SK-N-SH (cell line): ENCODE results near the gene ARL14EP. TPM values are rescaled to one million over a fixed set of nuclear protein-coding genes. Genes with fewer than 3 reads are reported as not detected.
A peak's percentile ranks its signal among the peaks of the same experiment; 100 is the strongest.

Source experiments
- CTCF ChIP-seq: fragments of 200-600 bp; sonication (generic); IDR thresholded peaks from 2 replicates; pipeline ENCODE4 v1.6.1; 2017; ENCODE audit warnings: antibody characterized with exemption, mild to moderate bottlenecking, moderate library complexity
- EP300 ChIP-seq, 2 experiments: IDR thresholded peaks; 2 replicates each; pipeline versions ENCODE4 v1.4.0 to v1.6.1; 2012; ENCODE audit warnings: borderline replicate concordance in 1 of 2, low read depth in 1 of 2, low read length in 1 of 2
- GATA2 ChIP-seq: sonication (generic); formaldehyde crosslinking; IDR thresholded peaks from 2 replicates; pipeline ENCODE4 v1.5.0; 2020; ENCODE audit warnings: mild to moderate bottlenecking, missing genetic modification reagents
- IRF3 ChIP-seq: fragments of 150-350 bp; IDR thresholded peaks from 2 replicates; pipeline ENCODE4 v1.6.1; 2016; ENCODE audit warnings: mild to moderate bottlenecking, low read depth, low read length
- MAX ChIP-seq: IDR thresholded peaks from 2 replicates; pipeline ENCODE4 v1.4.0; 2012; ENCODE audit warnings: low read depth
- MEF2A ChIP-seq: IDR thresholded peaks from 2 replicates; pipeline ENCODE4 v1.4.0; 2012; ENCODE audit warnings: low read depth, borderline replicate concordance
- MXI1 ChIP-seq: IDR thresholded peaks from 2 replicates; pipeline ENCODE4 v1.6.1; 2012; ENCODE audit warnings: mild to moderate bottlenecking, low read depth, low read length, improper control_type of control experiment
- NRF1 ChIP-seq: IDR thresholded peaks from 2 replicates; pipeline ENCODE4 v1.6.1; 2012; ENCODE audit warnings: low read depth, mild to moderate bottlenecking, low read length
- PBX3 ChIP-seq: IDR thresholded peaks from 2 replicates; pipeline ENCODE4; 2012
- REST ChIP-seq: IDR thresholded peaks from 2 replicates; pipeline ENCODE4 v1.6.1; 2012; ENCODE audit warnings: mild to moderate bottlenecking, low read depth, low read length, moderate library complexity
- RFX5 ChIP-seq: IDR thresholded peaks from 2 replicates; pipeline ENCODE4 v1.6.1; 2012; ENCODE audit warnings: mild to moderate bottlenecking, improper control_type of control experiment, low read length
- YY1 ChIP-seq: IDR thresholded peaks from 2 replicates; pipeline ENCODE4 v1.4.0; 2012; ENCODE audit warnings: low read depth, mild to moderate bottlenecking
- polyA plus RNA-seq, 3 experiments: library from polyadenylated mRNA; depleted of rRNA; stranded (reverse); fragments of >200 nt; gene quantifications; 2 replicates each; pipeline ENCODE4 v1.2.3, GENCODE V29; 2012

The ARL14EP gene
- polyA plus RNA-seq, 1 of the 3 experiments (the other 2 are of a cell fraction), result 7.0 TPM

GRCh38 chr11:30346068-30346688, 23.3 kb downstream of the ARL14EP start (continued):
- TF ChIP-seq CTCF (peak; percentile 74), MXI1 (no peak), MAX (no peak), IRF3 (no peak), RFX5 (no peak), PBX3 (no peak), GATA2 (0 out of 2 replicates have a peak, but pooled peaks have one; percentile 12), YY1 (no peak), REST (no peak), MEF2A (no peak), NRF1 (no peak), EP300 (IDR thresholded peaks at IDR 0.05; ENCODE audit: borderline replicate concordance in 1 of 2, low read depth in 1 of 2, low read length in 1 of 2) (no peak)
